Esophagus (tissue), 2 donors: ENCODE data around the gene PHKG2. TPM values are rescaled to one million over a fixed set of nuclear protein-coding genes. Genes with fewer than 3 reads are reported as not detected.

Source experiments
- H3K27ac ChIP-seq, 2 donors: one replicate each; pipeline ENCODE4 v1.5.1; 2013; ENCODE audit warnings: low read depth in 2 of 2, mild to moderate bottlenecking in 2 of 2, inconsistent platforms in 1 of 2, low read length in 1 of 2, moderate library complexity in 1 of 2
- H3K27me3 ChIP-seq, 2 donors: one replicate each; pipeline ENCODE4 v1.6.1; 2013; ENCODE audit warnings: low read length in 2 of 2, control low read depth in 1 of 2, mild to moderate bottlenecking in 1 of 2; ENCODE audit not compliant: insufficient read depth in 2 of 2, control insufficient read depth in 1 of 2
- H3K36me3 ChIP-seq, 2 donors: one replicate each; pipeline ENCODE4 v1.6.1; 2013; ENCODE audit warnings: low read length in 1 of 2; ENCODE audit not compliant: control insufficient read depth in 2 of 2, insufficient read depth in 2 of 2
- H3K4me1 ChIP-seq, 2 donors: one replicate each; pipeline ENCODE4 v1.6.1; 2013; ENCODE audit warnings: low read length in 1 of 2; ENCODE audit not compliant: control insufficient read depth in 2 of 2, insufficient read depth in 2 of 2
- H3K4me3 ChIP-seq, 2 donors: one replicate each; pipeline ENCODE4 v1.5.1; 2013; ENCODE audit warnings: low read length in 2 of 2, mild to moderate bottlenecking in 2 of 2, low read depth in 1 of 2, moderate library complexity in 1 of 2
- H3K9me3 ChIP-seq, 2 donors: one replicate each; pipeline ENCODE4 v1.6.1; 2013; ENCODE audit warnings: mild to moderate bottlenecking in 2 of 2, low read depth in 1 of 2, low read length in 1 of 2, moderate library complexity in 1 of 2; ENCODE audit not compliant: control insufficient read depth in 2 of 2, insufficient read depth in 1 of 2
- WGBS, 2 donors: extraction: QIAGEN DNeasy Blood & Tissue Kit; methylation state at CpG; one replicate each; pipeline ENCODE4 v1.1.7; 2013; 5-methylcytosine and 5-hydroxymethylcytosine counted together
- polyA plus RNA-seq, 2 donors: library from polyadenylated mRNA; stranded (reverse); fragments of 200-250 nt; gene quantifications; one replicate each; pipeline ENCODE4 v1.2.3, GENCODE V29; 2013
- donor health status: healthy with polysubstance abuse.
- donor health status: Bipolar disorder and iron deficiency.

PHKG2 gene
- polyA plus RNA-seq, 2 donors, result 23.2 to 34.8 TPM

DNA sequence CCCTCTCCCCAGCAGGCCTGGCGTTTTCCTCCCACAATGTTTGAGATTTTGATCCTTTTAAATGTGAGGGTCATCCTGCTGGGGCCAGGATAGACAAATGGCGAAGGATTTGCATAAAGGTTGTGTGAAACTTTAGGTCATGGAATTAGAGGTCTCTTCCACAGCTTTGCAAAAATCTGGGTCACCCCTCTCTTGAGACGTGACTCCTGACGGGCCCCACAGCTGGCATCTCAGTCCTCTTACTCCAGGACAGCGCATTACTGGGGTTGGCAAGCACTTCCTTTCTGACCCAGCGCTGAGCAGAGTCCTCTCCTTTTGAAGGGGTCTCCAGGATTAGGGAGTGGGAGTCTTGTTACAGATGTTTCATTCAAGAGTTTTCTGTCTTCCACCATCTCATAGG, 31.4 kb downstream of the PHKG2 start:
- H3K9me3 ChIP-seq, result no peaks in the 10 kb centered on the region
- peaks cover 3 to 6% of the 10 kb centered on the region in 2 donors for H3K4me1 ChIP-seq
- H3K4me3 ChIP-seq, result no peak overlapping the region
- H3K36me3 ChIP-seq, result peaks cover 2 to 17% of the 10 kb centered on the region in 2 donors
- WGBS, 2 donors, result 87 to 89% methylated on average over 6 of the region's 6 CpGs
- H3K27me3 ChIP-seq, result no peaks in the 10 kb centered on the region
- no peak overlapping the region for H3K27ac ChIP-seq

GRCh38 chr16:30780021-30780420, 31.8 kb downstream of the PHKG2 start:
- H3K9me3 ChIP-seq, result no peaks in the 10 kb centered on the region
- H3K27ac ChIP-seq, result no peak overlapping the region
- peaks cover 3 to 4% of the 10 kb centered on the region in 2 donors for H3K4me1 ChIP-seq
- H3K36me3 ChIP-seq, result peaks cover 2 to 18% of the 10 kb centered on the region in 2 donors
- no peaks in the 10 kb centered on the region for H3K27me3 ChIP-seq
- no peak overlapping the region for H3K4me3 ChIP-seq
- 91 to 95% methylated on average over 3 of the region's 3 CpGs for WGBS, 2 donors

DNA sequence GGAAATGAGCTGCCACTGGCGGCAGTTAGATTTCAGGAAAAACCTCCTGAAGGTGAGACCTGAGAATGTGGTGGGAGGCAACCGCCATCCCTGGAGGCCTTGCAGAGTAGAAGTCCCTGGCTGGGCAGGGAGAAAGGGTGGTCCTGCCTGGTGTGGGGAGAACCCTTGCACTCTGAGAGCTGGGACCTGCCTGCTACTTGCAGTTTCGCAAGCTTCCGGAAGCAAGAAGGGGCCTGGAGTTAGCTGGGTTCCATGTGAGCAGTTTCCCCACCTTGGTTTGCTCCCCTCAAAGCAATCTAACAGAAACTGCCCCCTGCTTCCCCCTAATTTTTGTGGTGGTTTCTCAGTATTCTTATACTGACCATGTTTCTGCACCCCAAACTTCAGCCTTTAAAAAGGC, 32.3 kb downstream of the PHKG2 start:
- Histone ChIP-seq H3K27me3 (no peaks in the 10 kb centered on the region), H3K4me1 (peaks cover 2 to 3% of the 10 kb centered on the region in 2 donors), H3K36me3 (peaks cover 2 to 19% of the 10 kb centered on the region in 2 donors), H3K27ac (no peak overlapping the region), H3K9me3 (no peaks in the 10 kb centered on the region), H3K4me3 (no peak overlapping the region)
- WGBS, 2 donors, result 84 to 91% methylated on average over 4 of the region's 4 CpGs

GRCh38 chr16:30782486-30783279, 34.5 kb downstream of the PHKG2 start:
- no peaks in the 10 kb centered on the region for H3K9me3 ChIP-seq
- peaks cover 2 to 19% of the 10 kb centered on the region in 2 donors for H3K36me3 ChIP-seq
- H3K27me3 ChIP-seq, result no peaks in the 10 kb centered on the region
- H3K27ac ChIP-seq, result no peak overlapping the region
- peaks cover 0 to 1% of the 10 kb centered on the region in 2 donors for H3K4me1 ChIP-seq
- 95% methylated on average over 63 of the region's 63 CpGs for WGBS, 2 donors
- H3K4me3 ChIP-seq, result no peak overlapping the region

GRCh38 chr16:30783280-30784109, 35.3 kb downstream of the PHKG2 start:
- Histone ChIP-seq H3K9me3 (no peaks in the 10 kb centered on the region), H3K36me3 (peaks cover 2 to 19% of the 10 kb centered on the region in 2 donors), H3K4me3 (no peak overlapping the region), H3K4me1 (peaks cover 0 to 1% of the 10 kb centered on the region in 2 donors), H3K27me3 (no peaks in the 10 kb centered on the region), H3K27ac (no peak overlapping the region)
- 95% methylated on average over 57 of the region's 57 CpGs for WGBS, 2 donors

- 86 to 88% methylated on average over 18 of the region's 18 CpGs for WGBS, 2 donors
- peaks cover 0 to 1% of the 10 kb centered on the region in 2 donors for H3K4me1 ChIP-seq
- no peak overlapping the region for H3K27ac ChIP-seq
- no peaks in the 10 kb centered on the region for H3K27me3 ChIP-seq
- peaks cover 2 to 19% of the 10 kb centered on the region in 2 donors for H3K36me3 ChIP-seq
- H3K4me3 ChIP-seq, result no peak overlapping the region
- H3K9me3 ChIP-seq, result no peaks in the 10 kb centered on the region
Measured at GRCh38 chr16:30784215-30784614, 36.0 kb downstream of the PHKG2 start.

GRCh38 chr16:30785126-30786106, 37.2 kb downstream of the PHKG2 start:
- Histone ChIP-seq H3K36me3 (peaks cover 2 to 19% of the 10 kb centered on the region in 2 donors), H3K27ac (peak overlapping the region in 1 of 2 donors; percentile 14), H3K4me3 (peak overlapping the region in 1 of 2 donors; percentile 94), H3K4me1 (peaks cover 0 to 1% of the 10 kb centered on the region in 2 donors), H3K27me3 (no peaks in the 10 kb centered on the region), H3K9me3 (no peaks in the 10 kb centered on the region)
- WGBS, 2 donors, result 71% methylated on average over 7 of the region's 7 CpGs

GRCh38 chr16:30786115-30786935, 38.1 kb downstream of the PHKG2 start:
- WGBS, 2 donors, result 4 to 10% methylated on average over 35 to 57 of the region's 57 CpGs
- peaks cover 2 to 19% of the 10 kb centered on the region in 2 donors for H3K36me3 ChIP-seq
- H3K27ac ChIP-seq, result peak overlapping the region; percentile 57 to 66
- H3K27me3 ChIP-seq, result no peaks in the 10 kb centered on the region
- peak overlapping the region; percentile 81 to 94 for H3K4me3 ChIP-seq
- no peaks in the 10 kb centered on the region for H3K9me3 ChIP-seq
- H3K4me1 ChIP-seq, result peaks cover 0 to 1% of the 10 kb centered on the region in 2 donors
